ENCODE results near the gene GPSM1. TPM values are rescaled to one million over a fixed set of nuclear protein-coding genes. Genes with fewer than 3 reads are reported as not detected.

Gene GPSM1
- total and polyA plus RNA-seq, 7 donors: 0.34 to 2.3 (median 1.3) TPM

DNA sequence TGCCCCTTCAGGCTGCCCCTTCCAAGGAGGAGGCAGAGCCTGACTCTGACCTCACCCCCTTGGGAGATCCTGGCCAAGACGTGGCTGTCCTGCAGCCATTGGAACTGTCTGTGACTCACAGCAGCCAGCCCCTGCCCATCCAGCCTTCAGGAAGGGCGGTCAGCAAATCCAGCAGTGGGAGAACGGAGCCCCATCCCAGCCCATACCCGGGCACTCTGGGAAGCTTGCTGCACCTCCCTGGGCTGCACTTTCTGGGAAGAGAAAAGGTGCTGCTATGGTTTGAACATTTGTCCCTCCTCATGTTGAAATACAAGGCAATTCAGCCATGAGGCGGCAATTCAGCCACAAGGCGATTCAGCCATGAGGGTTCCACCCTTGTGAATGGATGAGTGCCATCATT, 47.9 kb upstream of the GPSM1 start:
- no peaks in the 10 kb centered on the region for H3K9me3 ChIP-seq
- DNase-seq: no peak
- no peak for ATAC-seq
- H3K4me1 ChIP-seq: no peaks in the 10 kb centered on the region
- 82 to 83% (median 83%) methylated on average over 6 of the region's 6 CpGs for WGBS, 3 donors
- no peaks in the 10 kb centered on the region for H3K36me3 ChIP-seq (ENCODE audit: insufficient read depth in 1 of 2, low read depth in 1 of 2)
- peaks cover 0 to 53% (median 2%) of the 10 kb centered on the region in 3 donors for H3K27me3 ChIP-seq (ENCODE audit: insufficient read depth in 3 of 3, low read length in 2 of 3)
- TF ChIP-seq, protein P1, sequence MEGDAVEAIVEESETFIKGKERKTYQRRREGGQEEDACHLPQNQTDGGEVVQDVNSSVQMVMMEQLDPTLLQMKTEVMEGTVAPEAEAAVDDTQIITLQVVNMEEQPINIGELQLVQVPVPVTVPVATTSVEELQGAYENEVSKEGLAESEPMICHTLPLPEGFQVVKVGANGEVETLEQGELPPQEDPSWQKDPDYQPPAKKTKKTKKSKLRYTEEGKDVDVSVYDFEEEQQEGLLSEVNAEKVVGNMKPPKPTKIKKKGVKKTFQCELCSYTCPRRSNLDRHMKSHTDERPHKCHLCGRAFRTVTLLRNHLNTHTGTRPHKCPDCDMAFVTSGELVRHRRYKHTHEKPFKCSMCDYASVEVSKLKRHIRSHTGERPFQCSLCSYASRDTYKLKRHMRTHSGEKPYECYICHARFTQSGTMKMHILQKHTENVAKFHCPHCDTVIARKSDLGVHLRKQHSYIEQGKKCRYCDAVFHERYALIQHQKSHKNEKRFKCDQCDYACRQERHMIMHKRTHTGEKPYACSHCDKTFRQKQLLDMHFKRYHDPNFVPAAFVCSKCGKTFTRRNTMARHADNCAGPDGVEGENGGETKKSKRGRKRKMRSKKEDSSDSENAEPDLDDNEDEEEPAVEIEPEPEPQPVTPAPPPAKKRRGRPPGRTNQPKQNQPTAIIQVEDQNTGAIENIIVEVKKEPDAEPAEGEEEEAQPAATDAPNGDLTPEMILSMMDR (IDR thresholded peaks at IDR 0.05): no peak
- no peak overlapping the region for H3K4me3 ChIP-seq
- no peak overlapping the region for H3K27ac ChIP-seq
- intact Hi-C loops (cut with DNase I): no loop called here

DNA sequence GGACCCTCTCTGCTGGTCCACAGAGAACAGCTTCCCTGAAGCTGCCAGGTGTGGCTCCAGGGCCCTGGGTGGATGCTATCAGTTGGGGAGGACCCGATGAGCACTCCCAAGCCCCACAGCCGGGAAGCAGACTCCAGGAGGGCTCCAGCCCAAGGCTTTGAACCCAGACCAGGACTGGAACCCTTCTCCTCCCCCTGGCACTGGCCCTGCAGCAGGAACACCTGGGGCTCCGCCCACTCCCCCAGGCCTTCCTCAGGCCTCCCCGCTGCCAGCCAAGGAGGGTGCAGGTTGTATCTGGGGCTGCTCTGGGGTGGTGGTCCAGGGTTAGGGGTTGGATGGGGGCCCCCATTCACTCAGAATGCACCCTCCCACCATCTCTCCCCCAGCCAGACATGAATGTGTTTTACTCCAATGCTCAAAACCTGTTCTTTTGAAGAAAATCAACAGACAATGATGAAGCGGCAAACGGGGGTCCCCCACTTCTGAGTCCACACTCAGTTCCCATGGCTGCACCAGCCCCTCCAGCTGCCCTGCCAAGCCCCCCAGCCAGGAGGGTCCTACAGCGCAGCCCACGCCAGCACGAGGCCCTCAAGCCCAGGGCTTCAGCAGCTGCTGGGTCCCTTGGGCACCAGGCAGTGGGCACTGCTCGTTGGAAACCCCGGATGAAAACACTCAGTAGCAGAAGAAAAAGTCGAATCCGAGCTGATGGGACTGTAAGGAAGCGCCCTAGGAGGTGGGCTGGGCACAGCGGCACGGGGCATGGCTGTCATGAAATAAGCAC, 46.6 kb upstream of the GPSM1 start:
- ATAC-seq (no peak), DNase-seq (no peak)
- no peak overlapping the region for H3K4me3 ChIP-seq
- H3K27ac ChIP-seq: no peak overlapping the region
- no peaks in the 10 kb centered on the region for H3K36me3 ChIP-seq (ENCODE audit: insufficient read depth in 1 of 2, low read depth in 1 of 2)
- H3K9me3 ChIP-seq: no peaks in the 10 kb centered on the region
- peaks cover 0 to 44% (median 0%) of the 10 kb centered on the region in 3 donors for H3K27me3 ChIP-seq (ENCODE audit: insufficient read depth in 3 of 3, low read length in 2 of 3)
- H3K4me1 ChIP-seq: no peaks in the 10 kb centered on the region
- TF ChIP-seq, protein P1 (IDR thresholded peaks at IDR 0.05): no peak
- intact Hi-C loops (cut with DNase I): loop anchor here (5.0 to 10.0 kb wide), 5 partner anchors 106 to 678 kb away; partner anchors contain the start of gene UBAC1 (in 1 of the 2)
- WGBS, 3 donors: 71 to 77% (median 72%) methylated on average over 15 to 16 of the region's 16 CpGs

DNA sequence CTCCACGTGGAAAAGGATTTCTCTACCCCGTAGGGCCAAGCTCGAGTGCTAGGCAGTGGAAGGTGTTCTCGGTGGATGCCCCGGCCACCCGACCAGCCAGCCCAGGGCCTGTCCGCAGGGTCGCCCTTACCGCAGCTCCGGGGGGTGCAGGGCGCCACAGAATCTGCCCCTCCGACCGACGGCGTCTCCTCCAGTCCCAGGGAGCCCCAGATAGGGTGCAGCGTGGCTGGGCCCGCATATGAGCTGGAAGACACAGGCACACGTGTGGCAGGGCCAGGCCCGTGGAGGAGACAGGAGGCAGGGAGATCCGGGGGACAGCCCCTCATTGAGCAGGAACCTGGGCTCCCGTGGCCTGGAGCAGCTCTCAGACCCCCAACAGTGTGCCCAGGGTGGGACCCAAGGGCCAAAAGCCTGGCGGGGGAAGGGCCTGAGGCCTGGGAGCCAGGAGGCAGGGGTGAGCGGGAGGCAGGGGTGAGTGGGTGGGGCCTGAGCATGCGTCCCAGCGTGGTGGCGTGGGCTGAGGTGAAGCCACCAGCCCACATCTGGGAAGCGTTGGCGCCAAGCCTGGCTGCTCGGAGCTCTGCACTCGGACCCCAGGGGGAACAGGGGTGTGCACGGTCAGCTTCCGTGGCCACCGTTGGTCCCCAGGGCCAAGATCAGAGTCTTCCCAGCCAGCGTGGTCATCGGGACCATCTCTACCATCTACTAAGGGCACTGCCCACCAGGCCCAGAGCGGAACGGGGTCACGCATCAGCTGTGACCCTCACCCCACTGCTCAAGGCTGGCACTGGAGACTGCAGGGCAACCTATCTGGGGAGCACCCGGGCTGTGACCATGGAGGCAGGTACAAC, 45.7 kb upstream of the GPSM1 start:
- TF ChIP-seq, protein P1 (IDR thresholded peaks at IDR 0.05): no peak
- no peaks in the 10 kb centered on the region for H3K36me3 ChIP-seq (ENCODE audit: insufficient read depth in 1 of 2, low read depth in 1 of 2)
- 78 to 80% (median 79%) methylated on average over 36 to 39 of the region's 39 CpGs for WGBS, 3 donors
- no peaks in the 10 kb centered on the region for H3K9me3 ChIP-seq
- ATAC-seq (no peak), DNase-seq (no peak)
- peaks cover 0 to 43% (median 0%) of the 10 kb centered on the region in 3 donors for H3K27me3 ChIP-seq (ENCODE audit: insufficient read depth in 3 of 3, low read length in 2 of 3)
- intact Hi-C loops (cut with DNase I): loop anchor here (2.0 to 10.0 kb wide), 6 partner anchors 107 to 679 kb away; partner anchors contain the start of gene UBAC1 (in 1 of the 2)
- no peak overlapping the region for H3K27ac ChIP-seq
- no peaks in the 10 kb centered on the region for H3K4me1 ChIP-seq
- H3K4me3 ChIP-seq: no peak overlapping the region

DNA sequence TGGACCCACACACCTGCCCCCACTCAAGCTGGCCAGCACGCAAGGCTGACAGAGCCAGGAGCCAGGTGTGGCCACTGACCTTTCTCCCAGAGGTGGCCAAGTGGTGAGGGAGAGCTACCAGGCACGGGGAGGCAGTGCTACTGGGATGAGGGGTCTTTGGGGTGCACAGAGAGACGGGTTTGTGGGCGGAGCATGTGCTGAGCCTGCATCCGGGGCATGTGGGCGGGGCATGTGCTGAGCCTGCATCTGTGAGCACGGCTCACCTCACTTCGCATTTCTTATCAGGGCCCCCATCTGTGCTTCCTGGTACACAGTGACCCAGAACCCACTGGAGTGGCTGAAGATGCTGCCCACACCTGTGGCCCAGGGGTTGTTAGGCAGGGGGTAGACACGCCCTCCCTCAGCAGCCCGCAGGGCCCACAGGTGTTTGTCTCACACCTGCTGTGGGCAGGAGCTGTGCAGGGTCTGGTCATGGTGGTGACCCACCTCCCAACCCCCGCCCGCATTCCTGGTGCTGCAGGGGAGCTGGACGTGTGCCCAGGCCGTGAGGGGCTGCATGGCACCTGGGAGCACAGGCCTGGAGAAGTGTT, 45.0 kb upstream of the GPSM1 start:
- Histone ChIP-seq H3K27me3 (ENCODE audit: insufficient read depth in 3 of 3, low read length in 2 of 3) (peaks cover 0 to 41% (median under 1%) of the 10 kb centered on the region in 3 donors), H3K4me3 (no peak overlapping the region), H3K4me1 (no peaks in the 10 kb centered on the region), H3K27ac (no peak overlapping the region), H3K9me3 (no peaks in the 10 kb centered on the region), H3K36me3 (ENCODE audit: insufficient read depth in 1 of 2, low read depth in 1 of 2) (no peaks in the 10 kb centered on the region)
- DNase-seq (no peak), ATAC-seq (no peak)
- 61 to 62% (median 62%) methylated on average over 14 of the region's 14 CpGs for WGBS, 3 donors
- TF ChIP-seq, protein P1 (IDR thresholded peaks at IDR 0.05): no peak
- intact Hi-C loops (cut with DNase I): loop anchor here (2.0 to 10.0 kb wide), 6 partner anchors 108 to 680 kb away; partner anchors contain the start of gene UBAC1 (in 1 of the 2)
